Left lung (tissue), 10 donors: ENCODE results near the gene DIP2C. TPM values are rescaled to one million over a fixed set of nuclear protein-coding genes. Genes with fewer than 3 reads are reported as not detected.
"Not testable (repeated sequence)": the region's sequence is repeated elsewhere in the genome, so short reads cannot be mapped to it uniquely, and the experiment has no call there.

Source experiments
- ATAC-seq: fragments of 200-7000 bp; cut with Tn5 transposase; one replicate; pipeline ENCODE4 v1.9.1; 2020; ENCODE audit warnings: moderate library complexity
- DNase-seq, 4 donors: peaks; one replicate each; pipeline ENCODE4 v3.0.0-alpha.2; 2013 to 2020
- H3K27ac ChIP-seq, 2 donors: fragments of 200-600 bp; sonication (generic) in 1 of 2; one replicate each; pipeline versions ENCODE4 v1.5.0 to v1.8.0; 2020 to 2021
- H3K27me3 ChIP-seq, 2 donors: fragments of 200-600 bp; sonication (generic) in 1 of 2; one replicate each; pipeline versions ENCODE4 v1.5.0 to v1.8.0; 2020 to 2021
- H3K36me3 ChIP-seq, 2 donors: fragments of 200-600 bp; sonication (generic) in 1 of 2; one replicate each; pipeline versions ENCODE4 v1.5.0 to v1.8.0; 2020 to 2021
- H3K4me1 ChIP-seq, 2 donors: fragments of 200-600 bp; one replicate each; pipeline ENCODE4 v1.8.0; 2021
- H3K4me3 ChIP-seq, 2 donors: fragments of 200-600 bp; sonication (generic) in 1 of 2; one replicate each; pipeline versions ENCODE4 v1.5.0 to v1.8.0; 2020 to 2021; ENCODE audit warnings: mild to moderate bottlenecking in 1 of 2
- H3K9me3 ChIP-seq, 2 donors: fragments of 200-600 bp; sonication (generic) in 1 of 2; one replicate each; pipeline versions ENCODE4 v1.5.0 to v1.8.0; 2020 to 2021
- CTCF ChIP-seq, 2 donors: fragments of 200-600 bp; sonication (generic) in 1 of 2; IDR thresholded peaks; one replicate each; pipeline versions ENCODE4 v1.5.0 to v1.8.0; 2021; ENCODE audit warnings: antibody characterized with exemption in 2 of 2
- intact Hi-C, 2 donors: fragments of 100-400 bp; cut with DNase I; formaldehyde crosslinking; loops; one replicate each; pipeline versions ENCODE4 v1.11.2 to v1.14.2; 2022
- polyA plus RNA-seq, 6 donors: library from polyadenylated mRNA; unstranded; fragments of 120-200 nt; gene quantifications; one replicate each; pipeline ENCODE4 v1.2.1, GENCODE V29; 2013; ENCODE audit not compliant: insufficient read length in 6 of 6
- total RNA-seq, 2 donors: library from RNA; stranded (reverse); fragmentation: NEBNext Ultra II Directional; extraction: Animal tissue kit (Norgen Biotek cat#: 25700); gene quantifications; one replicate each; pipeline ENCODE4 v1.2.1, GENCODE V29; 2021
- donor health status: DM: no; HTN: yes; CAD: no.
- donor health status: DM: no; HTN: no; CAD: no.

DIP2C gene
- total and polyA plus RNA-seq, 8 donors: 10.5 to 22.5 (median 19.5) TPM

- Histone ChIP-seq H3K4me3 (no peak overlapping the region), H3K27me3 (no peaks in the 10 kb centered on the region), H3K27ac (no peak overlapping the region), H3K4me1 (peaks cover 0 to 11% of the 10 kb centered on the region in 2 donors), H3K36me3 (no peaks in the 10 kb centered on the region), H3K9me3 (no peaks in the 10 kb centered on the region)
- TF ChIP-seq CTCF (IDR thresholded peaks at IDR 0.05): no peak
- ATAC-seq (no peak), DNase-seq (no peak)
- intact Hi-C loops: no loop called here
These were observed 35.3 kb downstream of the DIP2C start for GRCh38 chr10:653991-654646.

GRCh38 chr10:652832-653459, 36.5 kb downstream of the DIP2C start:
- H3K9me3 ChIP-seq, ATAC-seq, H3K27ac ChIP-seq, H3K36me3 ChIP-seq, H3K27me3 ChIP-seq, DNase-seq, H3K4me3 ChIP-seq, intact Hi-C loops: not testable (repeated sequence)
- peaks cover 0 to 11% of the 10 kb centered on the region in 2 donors for H3K4me1 ChIP-seq

GRCh38 chr10:652233-652632, 37.2 kb downstream of the DIP2C start:
- peaks cover 0 to 11% of the 10 kb centered on the region in 2 donors for H3K4me1 ChIP-seq
- no peak overlapping the region for H3K4me3 ChIP-seq
- no peaks in the 10 kb centered on the region for H3K27me3 ChIP-seq
- no peak for TF ChIP-seq CTCF (IDR thresholded peaks at IDR 0.05)
- no peaks in the 10 kb centered on the region for H3K9me3 ChIP-seq
- H3K27ac ChIP-seq: no peak overlapping the region
- H3K36me3 ChIP-seq: no peaks in the 10 kb centered on the region
- ATAC-seq: no peak
- intact Hi-C loops: no loop called here
- DNase-seq: no peak

GRCh38 chr10:651692-652091, 37.8 kb downstream of the DIP2C start:
- H3K9me3 ChIP-seq: no peaks in the 10 kb centered on the region
- no peak overlapping the region for H3K27ac ChIP-seq
- no peak for TF ChIP-seq CTCF (IDR thresholded peaks at IDR 0.05)
- no peak for ATAC-seq
- no peaks in the 10 kb centered on the region for H3K36me3 ChIP-seq
- no peak overlapping the region for H3K4me3 ChIP-seq
- H3K4me1 ChIP-seq: peaks cover 0 to 11% of the 10 kb centered on the region in 2 donors
- DNase-seq: no peak
- intact Hi-C loops: no loop called here
- H3K27me3 ChIP-seq: no peaks in the 10 kb centered on the region

- ATAC-seq: no peak
- H3K9me3 ChIP-seq: no peaks in the 10 kb centered on the region
- H3K4me1 ChIP-seq: peaks cover 0 to 11% of the 10 kb centered on the region in 2 donors
- H3K27ac ChIP-seq: no peak overlapping the region
- intact Hi-C loops: no loop called here
- no peak overlapping the region for H3K4me3 ChIP-seq
- TF ChIP-seq CTCF (IDR thresholded peaks at IDR 0.05): no peak
- H3K27me3 ChIP-seq: no peaks in the 10 kb centered on the region
- no peaks in the 10 kb centered on the region for H3K36me3 ChIP-seq
- no peak for DNase-seq
These were observed 38.4 kb downstream of the DIP2C start for GRCh38 chr10:650886-651615.
